DMS153 treated with DMSO at 0.1 percent for 48 hours (cell line): ENCODE data around the gene PIGU.
"Not testable (repeated sequence)": the region's sequence is repeated elsewhere in the genome, so short reads cannot be mapped to it uniquely, and the experiment has no call there.

Experiments used
- DNase-seq: peaks from one replicate; lab custom pipeline; 2025; ENCODE audit not compliant: unreplicated experiment; lab: John Stamatoyannopoulos, UW

PIGU gene

DNA sequence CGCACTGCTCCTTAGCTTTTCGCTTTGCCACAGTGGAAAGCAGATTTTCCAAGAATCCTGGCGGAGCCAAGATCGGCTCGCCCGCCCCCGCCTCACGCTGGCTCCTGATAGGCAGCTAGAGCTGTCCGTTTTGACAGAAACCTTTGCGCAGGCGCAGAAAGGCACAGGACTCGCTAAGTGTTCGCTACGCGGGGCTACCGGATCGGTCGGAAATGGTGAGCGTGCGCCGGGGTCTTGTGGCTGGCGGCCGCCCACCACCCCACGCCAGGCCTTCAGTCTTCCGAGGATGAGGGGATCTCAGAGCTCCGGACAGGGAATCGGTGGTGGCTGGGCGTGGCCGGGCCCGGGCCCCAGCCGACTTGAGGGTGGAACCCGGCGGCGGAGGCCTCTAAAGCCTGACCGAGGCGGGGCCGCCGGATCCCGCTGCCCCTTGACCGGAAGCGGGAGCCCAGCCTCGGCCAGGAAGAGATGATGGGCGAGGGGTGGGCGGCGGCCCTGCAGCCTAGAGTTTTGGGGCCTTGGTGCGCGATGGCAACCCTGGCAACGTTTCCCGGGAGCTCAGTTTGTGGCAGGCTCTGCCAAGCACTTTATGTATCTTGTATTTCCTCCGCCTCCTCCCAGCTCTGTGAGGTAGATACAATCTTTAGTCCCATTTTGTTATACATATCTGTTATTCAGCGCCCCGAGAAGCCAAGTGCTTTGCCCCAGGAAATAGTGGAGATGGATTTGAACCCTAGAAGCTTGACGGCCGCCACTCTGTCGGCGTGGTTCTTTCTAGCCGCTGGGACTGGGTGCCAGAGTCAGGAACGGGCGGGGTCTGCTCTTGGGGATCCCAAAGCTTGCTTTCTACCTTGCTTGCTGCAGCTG is 160.4 kb downstream of the PIGU start, which contains the start of gene DYNLRB1:
Gene DYNLRB1, plus strand, starts transcription at position 176 of the 867 bp plus-strand sequence. Its CDS starts 37 bp downstream, at position 213.
- peak; percentile 94 for DNase-seq

DNA sequence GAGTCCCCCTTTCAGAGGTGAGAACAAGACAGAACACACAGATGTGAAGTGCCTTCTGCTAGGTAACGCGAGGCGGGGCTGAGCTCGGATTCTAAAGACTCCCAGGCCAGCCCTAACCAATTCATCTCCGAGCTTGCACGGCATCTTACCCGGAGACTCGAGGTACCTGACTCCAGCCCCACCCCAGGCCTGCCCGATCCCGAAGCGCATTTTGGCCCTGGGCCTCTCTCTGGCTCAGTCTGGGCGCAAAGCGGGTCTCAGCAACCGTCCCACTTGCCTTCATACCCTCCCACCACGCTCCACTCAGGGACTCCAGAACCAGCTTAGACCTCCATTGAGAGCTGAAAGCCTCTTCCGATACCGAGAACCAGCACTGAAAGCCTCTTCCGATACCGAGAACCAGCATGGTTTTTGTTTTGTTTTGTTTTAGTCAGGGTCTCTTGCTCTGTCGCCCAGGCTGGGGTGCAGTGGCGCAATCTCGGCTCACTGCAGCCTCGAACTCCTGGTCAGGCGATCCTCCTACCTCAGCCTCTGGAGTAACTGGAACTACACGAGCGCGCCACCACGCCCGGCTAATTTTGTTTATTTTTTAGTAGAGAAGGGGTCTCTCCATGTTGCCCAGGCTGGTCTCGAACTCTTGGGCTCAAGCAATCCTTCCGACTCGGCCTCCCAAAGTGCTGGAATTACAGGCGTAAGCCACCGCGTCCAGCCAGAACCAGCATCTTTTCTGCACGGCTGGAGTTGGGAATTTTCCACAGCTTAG is 161.2 kb downstream of the PIGU start:
- peak; percentile 62 for DNase-seq

- DNase-seq = no peak
Observed at GRCh38 chr20:34514897-34515483, 161.9 kb downstream of the PIGU start.

GRCh38 chr20:34514034-34514433 is 162.9 kb downstream of the PIGU start:
- not testable (repeated sequence) for DNase-seq

GRCh38 chr20:34512955-34513419 is 163.9 kb downstream of the PIGU start:
- no peak for DNase-seq

DNA sequence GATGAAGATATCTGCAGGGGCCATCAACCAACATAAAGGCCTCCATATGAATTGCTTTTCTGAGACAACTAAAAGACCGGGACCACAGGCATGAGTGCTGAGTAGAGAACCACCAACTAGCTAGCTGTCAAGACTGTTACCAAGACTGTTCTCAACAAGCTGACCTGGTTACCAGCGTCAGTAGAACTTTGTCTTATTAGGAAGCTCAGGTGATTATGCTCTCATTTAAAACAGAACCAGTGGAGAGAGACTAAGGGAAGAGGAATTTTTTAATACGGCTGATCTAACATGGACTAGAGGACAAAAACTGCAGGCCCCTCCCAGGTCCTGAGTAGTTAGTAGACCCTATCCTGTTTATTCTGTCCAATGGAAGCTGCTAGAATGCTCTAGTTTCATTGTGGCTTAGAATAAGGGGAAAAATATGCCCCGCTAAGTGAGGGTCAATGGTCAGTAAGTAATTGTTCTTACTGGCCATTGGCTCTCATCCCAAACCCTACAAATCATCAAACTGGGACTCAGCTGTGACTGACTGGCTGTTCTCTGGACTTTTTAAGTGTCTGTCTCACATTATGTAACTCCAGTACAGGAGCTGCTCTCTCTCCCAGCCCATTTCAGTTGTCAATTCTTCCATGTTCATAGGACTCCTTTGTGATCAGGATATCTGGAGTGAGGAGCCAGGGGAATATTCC is 164.5 kb downstream of the PIGU start:
- no peak for DNase-seq

- no peak for DNase-seq
Observed at GRCh38 chr20:34511891-34512265, 165.0 kb downstream of the PIGU start.

GRCh38 chr20:34510575-34510974 is 166.3 kb downstream of the PIGU start:
- no peak for DNase-seq
